ENCODE data around the gene ARID1B.

GRCh38 chr6:156852858-156853216, 75.7 kb downstream of the ARID1B start:
- TF ChIP-seq CTCF (IDR thresholded peaks at IDR 0.05) (no peak), EZH2 (IDR thresholded peaks at IDR 0.05) (no peak)

All from neural progenitor cell (in vitro differentiated cells).